GM19025 (cell line): Measurements from ENCODE around the gene PPME1.

ENCODE experiments used
- ATAC-seq: cut with Tn5 transposase; IDR thresholded peaks from one replicate; pipeline ENCODE4 v1.9.1; 2021; ENCODE audit warnings: mild to moderate bottlenecking, low read depth, moderate library complexity; ENCODE audit not compliant: unreplicated experiment

PPME1 gene

GRCh38 chr11:74212533-74212932 is 41.4 kb downstream of the PPME1 start:
- ATAC-seq: no peak

DNA sequence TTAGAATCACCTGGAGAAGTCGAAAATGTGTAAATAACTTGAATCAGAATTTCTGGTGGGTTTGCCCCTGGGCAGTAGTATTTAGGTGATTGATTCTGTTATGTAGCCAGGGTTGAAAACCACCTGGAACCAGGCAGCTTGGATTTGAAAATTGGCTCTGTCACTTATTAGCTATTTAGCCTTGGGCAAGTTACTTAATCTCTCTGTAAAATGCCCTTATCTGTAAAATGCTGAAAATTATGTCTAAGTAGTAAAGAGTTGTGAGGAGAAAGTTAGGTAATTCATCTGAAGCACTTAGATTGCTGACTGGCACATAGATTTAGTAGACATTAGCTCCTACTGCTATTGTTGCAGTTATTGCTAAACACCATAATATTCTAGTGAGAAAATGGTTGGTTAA is 49.3 kb downstream of the PPME1 start:
- no peak for ATAC-seq

DNA sequence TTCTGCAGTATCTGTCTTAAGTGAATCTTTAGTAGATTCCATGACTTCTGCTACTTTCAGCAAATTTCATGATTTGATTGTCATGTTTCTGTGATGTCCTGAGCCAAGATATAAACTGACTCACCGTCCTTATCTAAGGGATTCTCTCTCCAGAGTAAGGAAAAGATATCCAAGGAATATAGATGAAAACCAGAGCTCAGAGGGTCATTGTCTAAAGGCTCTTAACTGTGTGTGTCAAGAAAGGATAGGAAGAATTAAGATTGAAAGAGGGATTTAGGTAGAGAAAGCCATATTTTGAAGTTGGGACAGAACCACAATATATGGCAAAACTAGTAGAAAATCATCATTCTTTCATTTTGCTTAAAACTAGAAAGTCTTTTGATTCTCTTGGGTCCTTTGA is 50.7 kb downstream of the PPME1 start:
- no peak for ATAC-seq

DNA sequence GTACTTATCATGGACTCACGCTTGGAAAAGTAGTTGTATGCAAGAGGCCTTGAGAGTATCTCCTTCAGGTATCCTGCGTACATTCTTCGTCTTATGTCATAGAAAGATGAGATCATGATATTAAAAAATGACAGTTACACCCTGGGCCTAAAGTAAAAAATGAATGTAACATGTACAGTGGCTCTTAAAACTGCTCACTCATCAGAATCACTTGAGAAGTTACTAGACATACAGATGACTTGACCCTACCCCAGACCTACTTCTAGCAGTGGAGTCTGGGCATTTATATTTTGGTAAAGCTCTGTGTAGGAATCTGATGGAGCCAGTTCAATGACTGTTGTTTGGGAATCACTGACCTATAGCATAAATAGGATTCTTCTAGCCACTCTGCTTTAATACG is 54.5 kb downstream of the PPME1 start:
- no peak for ATAC-seq

DNA sequence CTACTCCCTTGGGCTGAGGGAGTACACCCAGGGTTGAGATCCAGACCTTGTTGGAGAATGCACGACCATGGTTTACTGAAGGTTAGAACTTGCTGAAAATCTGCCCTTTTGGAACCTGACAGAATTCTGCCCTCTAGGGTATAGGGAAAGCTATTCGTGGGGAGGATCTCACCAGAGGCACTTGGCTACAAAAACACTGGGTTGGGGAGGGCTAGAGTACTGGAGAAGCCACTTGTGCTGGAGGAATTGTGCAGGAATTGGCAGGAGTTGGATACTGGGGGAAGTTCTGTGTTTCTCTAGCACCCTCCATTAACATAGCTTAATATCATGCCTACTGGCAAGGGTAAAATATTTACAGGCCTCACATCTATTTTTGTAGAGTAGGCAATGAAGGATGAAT is 55.8 kb downstream of the PPME1 start:
- no peak for ATAC-seq

GRCh38 chr11:74232311-74232950 is 61.3 kb downstream of the PPME1 start:
- ATAC-seq: no peak

DNA sequence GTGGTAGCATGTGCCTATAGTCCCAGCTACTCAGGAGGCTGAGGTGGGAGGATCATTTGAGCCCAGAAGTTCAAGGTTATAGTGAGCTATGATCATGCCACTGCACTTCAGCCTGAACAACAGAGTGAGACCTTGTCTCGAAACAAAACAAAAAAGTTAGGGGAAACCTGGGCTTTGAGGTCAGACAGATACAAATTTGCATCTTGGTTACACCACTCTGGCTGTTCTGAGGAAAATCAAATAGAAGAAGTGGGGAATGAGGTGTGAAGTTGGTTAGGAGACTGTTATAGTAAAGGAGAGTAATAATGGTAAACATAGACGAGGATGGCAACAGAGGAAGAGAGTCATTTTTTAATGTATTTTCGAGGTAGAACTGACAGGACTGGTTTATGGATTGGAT is 62.6 kb downstream of the PPME1 start:
- ATAC-seq: no peak

DNA sequence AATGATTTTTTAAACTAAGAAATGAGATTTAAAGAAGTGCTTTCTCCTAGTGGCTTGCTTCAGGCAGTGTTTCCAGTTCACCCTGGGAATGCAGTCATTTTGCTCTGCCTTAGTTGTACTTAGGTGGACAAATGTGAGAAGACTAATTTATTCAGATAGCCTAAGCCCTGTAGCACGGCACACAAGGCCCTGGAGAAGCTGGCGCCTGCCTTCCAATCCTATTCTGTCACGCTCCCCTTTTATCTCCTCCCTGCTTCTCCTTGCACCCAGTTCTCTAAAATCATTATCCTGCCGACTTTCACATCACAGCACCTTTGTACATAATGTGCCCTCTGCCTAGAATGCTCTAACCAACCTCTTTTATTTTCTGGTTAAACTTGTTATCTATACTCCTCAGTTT is 64.0 kb downstream of the PPME1 start:
- ATAC-seq: no peak

GRCh38 chr11:74237541-74237940 is 66.5 kb downstream of the PPME1 start:
- no peak for ATAC-seq

DNA sequence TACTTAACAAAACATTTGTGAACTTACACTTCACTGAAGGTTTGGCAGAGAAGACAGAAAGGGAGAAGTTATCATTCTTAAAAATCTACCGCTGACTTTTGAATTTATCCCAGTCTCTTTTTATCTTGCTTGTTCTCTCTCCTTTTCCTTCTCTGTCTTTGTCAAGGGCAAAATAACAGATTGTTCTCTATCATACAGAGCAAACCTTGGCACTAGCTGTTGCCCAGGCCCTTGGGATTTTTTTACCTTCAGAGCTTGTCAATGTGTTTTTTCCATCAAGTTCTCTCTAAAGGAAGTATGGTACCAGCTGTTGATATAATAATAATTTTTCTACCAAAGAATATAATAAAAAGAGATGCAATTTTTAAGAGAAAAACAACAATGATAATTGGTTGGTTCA is 67.2 kb downstream of the PPME1 start:
- no peak for ATAC-seq

DNA sequence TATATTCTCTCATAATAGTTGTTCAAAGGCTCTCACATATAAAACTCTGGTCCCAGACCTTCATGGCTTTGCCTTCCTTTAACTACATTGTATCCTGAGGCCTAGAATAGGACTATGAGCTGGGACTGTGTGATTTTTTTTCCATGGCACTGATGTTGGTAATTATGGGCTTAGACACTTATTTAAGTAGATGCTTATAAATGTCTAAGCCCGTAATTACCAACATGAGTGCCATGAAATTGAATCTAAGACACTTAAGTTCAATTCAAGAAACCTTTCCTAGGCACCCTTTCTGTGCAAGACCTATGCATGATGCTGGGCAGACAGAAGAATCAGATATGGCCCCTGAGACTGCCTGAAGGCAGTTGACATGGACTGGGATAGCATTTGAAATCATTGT is 77.4 kb downstream of the PPME1 start:
- ATAC-seq: no peak

GRCh38 chr11:74249496-74249895 is 78.4 kb downstream of the PPME1 start:
- ATAC-seq: no peak

- ATAC-seq: no peak
These were observed 82.3 kb downstream of the PPME1 start for GRCh38 chr11:74253361-74253760.

- ATAC-seq: no peak
These were observed 84.8 kb downstream of the PPME1 start for GRCh38 chr11:74255741-74256375.

GRCh38 chr11:74256378-74257133 is 85.5 kb downstream of the PPME1 start:
- no peak for ATAC-seq

DNA sequence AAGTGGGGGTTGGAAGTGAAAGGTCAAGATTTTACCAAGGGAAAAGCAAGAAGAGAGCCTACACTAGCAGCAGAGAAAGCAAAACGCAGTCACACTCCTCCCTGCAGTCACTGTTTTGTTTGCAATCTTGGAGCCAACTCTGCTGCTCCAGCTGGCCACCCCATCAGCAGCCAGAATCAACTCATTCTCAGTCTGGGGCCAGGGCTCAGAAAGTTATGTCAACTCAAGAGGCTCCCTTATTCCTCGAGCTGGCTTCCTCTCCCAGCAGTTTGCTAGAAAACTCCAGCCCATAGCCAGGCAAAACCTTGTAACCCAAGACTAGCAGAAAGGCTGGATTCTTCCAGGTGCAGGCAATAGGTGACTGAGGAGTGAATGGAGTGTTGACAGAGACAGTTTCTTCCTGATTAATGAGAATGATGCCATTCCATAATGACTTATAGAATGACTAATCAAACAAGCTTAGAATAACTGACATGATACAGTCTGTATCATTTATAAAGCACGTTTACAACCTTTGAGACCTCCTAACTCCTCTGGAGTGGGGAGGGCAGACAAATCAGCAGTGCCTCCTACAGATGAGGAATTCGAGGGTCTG is 87.0 kb downstream of the PPME1 start:
- no peak for ATAC-seq

- no peak for ATAC-seq
These were observed 91.6 kb downstream of the PPME1 start for GRCh38 chr11:74262725-74263124.

GRCh38 chr11:74265256-74265655 is 94.2 kb downstream of the PPME1 start:
- ATAC-seq: no peak

DNA sequence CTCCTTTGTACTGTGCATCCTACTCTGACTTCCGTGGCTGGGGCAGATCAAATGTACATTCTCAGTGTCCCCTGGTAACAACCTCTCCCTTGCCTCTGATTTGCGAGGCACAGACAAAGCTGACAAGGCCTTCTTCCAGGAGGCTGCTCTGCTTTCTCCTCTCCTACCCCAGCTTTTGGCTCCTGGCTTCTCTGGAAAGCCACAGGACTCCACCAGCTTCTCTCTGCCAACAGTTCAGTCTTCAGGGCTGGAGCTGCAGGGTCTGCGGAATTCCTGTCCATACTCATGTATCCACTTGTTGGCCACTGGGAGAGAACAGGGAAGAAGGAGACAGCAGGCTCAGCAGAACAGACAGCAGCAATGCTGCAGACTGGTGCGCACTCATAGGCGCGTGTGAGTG is 95.9 kb downstream of the PPME1 start:
- no peak for ATAC-seq

- no peak for ATAC-seq
These were observed 97.4 kb downstream of the PPME1 start for GRCh38 chr11:74268456-74268855.

DNA sequence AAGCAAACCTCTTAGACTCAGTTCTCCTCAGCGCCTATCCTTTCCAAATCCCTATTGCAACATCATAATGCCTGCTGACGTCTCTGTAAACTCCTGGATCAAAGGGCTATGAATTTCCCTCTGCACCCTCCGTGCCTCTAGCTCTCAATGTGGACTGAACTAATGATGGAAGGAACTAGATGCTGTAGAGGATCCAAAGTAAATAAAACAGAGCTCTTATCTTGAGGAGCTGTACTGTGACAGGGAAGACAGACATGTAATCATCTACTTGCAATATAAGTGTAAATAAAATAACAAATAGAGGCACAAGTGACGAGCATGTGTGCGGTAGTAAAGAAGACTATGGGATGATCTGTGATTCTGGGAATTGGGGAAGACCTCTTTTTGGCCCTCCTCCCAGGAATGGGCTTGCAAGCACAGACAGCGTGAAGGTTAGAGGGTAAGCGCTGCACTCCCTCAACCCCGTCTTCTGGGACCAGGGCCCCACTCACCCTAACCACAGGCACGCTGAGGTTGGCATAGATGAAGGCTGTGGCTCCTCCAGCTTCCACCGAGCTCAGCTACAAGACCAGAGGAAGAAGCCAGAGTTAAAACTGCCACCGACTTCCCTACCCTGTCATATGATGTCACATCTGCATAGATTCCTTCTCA is 98.2 kb downstream of the PPME1 start:
- ATAC-seq: no peak
